ENCODE results near the gene PTPRS.

GRCh38 chr19:5307655-5308054, 33.0 kb downstream of the PTPRS start:
- no peak for TF ChIP-seq CTCF (IDR thresholded peaks at IDR 0.05; ENCODE audit: insufficient read depth, low read depth, low read length)
- no peak for TF ChIP-seq EZH2 (IDR thresholded peaks at IDR 0.05; ENCODE audit: insufficient read depth, low read length)
